Occipital lobe (tissue), 2 donors: Measurements from ENCODE around the gene ZNF331. TPM values are rescaled to one million over a fixed set of nuclear protein-coding genes. Genes with fewer than 3 reads are reported as not detected.

Experiments
- DNase-seq: peaks from one replicate; lab custom pipeline; 2025; lab: John Stamatoyannopoulos, UW
- total RNA-seq: library from RNA; depleted of rRNA; stranded (reverse); fragments of >200 nt; gene quantifications from one replicate; pipeline ENCODE4 v1.2.3, GENCODE V29; 2014

Gene ZNF331
- total RNA-seq, 1 donor from 2014 or later: 18.2 TPM

GRCh38 chr19:53520547-53521372 is 17.2 kb upstream of the ZNF331 start:
- peak; percentile 96 for DNase-seq

DNA sequence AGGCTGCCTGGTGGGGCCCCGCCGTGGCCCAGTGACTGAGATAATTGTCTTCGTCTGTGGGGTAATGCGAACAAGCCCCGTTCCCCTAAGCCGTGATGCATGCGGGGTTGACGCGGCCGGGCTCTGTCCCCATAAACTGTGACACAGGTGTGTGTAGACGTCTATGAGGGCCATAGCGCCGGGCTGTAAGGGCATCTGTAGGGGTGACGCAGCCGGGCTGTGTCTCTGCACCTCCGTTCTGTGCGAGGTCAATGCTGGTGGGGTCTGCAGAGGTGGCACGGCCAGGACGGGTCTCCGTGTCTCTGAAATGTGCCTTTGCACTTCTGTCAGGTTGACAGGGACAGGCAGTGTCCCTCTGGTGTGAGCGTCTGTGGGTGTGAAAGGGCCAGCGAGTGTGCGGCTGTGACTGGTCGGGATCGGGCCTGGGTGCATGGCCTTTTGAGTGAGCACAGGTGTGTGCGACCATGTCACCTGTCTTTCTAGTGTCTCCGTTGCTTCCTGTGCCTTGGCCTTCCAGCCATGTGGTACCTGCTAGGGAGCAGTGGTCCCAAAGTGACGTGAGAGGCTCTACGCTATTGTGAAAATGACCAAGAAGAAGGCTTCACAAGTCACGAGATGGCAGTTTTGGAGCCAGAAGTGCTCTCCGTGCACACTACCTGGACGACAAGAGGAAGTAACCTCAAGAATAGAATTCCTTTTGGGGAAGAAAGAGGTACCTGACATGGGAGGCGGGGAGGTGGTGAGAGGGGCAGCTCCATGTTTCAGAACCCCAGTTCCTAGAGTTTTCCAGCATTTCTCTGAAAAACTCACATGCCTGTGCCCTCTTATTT is 16.4 kb upstream of the ZNF331 start:
- DNase-seq: no peak

GRCh38 chr19:53525922-53526321 is 12.0 kb upstream of the ZNF331 start:
- DNase-seq: no peak

GRCh38 chr19:53530622-53531021 is 7.3 kb upstream of the ZNF331 start:
- no peak for DNase-seq

DNA sequence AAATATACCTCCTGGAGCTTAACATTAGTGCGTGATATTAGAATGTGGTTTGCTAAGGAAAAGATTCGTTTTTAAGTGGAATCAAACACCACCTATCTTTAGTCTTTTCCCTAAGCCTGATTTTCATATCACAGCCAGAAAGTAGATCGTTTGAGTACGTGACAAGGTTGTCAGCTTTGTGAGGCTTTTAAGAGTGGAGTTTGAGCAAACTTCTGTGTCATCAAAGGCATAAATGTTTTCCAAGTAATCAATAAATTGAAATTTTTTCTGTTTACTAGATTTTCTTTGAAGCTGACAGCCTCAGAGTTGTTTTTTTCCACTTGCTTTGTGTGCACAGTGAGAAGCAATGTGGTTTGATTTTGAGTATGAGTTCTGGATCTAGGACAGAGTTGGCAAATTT is 6.5 kb upstream of the ZNF331 start:
- DNase-seq: no peak

DNA sequence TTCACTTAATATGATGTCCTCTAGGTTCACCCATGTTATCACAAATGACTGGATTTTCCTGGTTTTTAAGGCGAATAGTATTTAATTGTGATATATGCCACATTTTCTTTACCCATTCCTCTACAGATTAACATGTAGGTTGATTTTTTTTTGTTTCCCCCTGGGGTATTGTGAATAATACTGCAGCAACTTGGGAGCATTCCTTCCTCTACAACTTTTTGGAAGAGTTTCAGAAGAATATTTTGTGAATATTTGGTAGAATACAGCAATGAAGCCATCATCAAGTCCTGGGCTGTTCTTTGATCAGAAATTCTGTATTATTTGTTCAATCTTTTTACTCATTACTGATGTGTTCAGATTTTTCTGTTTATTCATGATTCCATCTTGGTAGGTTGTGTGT is 5.6 kb upstream of the ZNF331 start:
- no peak for DNase-seq

DNA sequence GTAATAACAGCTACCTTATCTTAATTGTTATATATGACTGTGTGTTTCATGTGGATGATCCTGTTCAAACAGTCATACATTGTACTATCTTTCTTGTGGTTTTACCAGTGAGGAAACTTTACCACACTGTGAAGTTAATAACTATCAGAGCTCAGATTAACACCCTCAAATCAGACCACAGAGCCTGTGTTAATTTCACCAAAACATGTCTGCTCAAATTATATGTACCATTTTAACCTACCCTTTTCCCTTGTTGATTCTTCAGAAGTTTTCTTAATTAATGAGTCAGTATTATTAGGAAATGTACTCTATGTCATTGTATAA is 1.8 kb upstream of the ZNF331 start:
- DNase-seq: no peak

- no peak for DNase-seq
Observed at GRCh38 chr19:53537121-53537520, 824 bp upstream of the ZNF331 start.

- no peak for DNase-seq
Observed at GRCh38 chr19:53538378-53539109, 599 bp downstream of the ZNF331 start.

DNA sequence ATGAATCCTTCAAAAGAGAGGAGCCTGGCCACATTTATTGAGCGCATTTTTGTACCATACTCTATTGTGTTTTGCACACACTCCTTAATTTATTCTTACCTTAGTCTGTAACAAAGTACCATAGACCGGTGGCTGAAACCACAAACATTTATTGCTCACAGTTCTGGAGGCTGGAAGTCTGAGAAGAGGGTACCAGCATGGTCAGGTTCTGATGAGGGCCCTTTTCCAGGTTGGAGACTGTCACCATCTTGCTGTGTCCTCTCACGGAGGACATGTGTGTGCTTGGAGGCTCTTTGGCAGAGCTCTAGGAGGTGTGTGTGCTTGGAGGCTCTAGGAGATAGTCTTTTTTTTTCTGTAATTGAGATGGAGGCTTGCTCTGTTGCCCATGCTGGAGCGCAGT is 2.1 kb downstream of the ZNF331 start:
- no peak for DNase-seq

GRCh38 chr19:53541971-53542370 is 4.0 kb downstream of the ZNF331 start:
- DNase-seq: no peak

GRCh38 chr19:53545271-53546065 is 7.5 kb downstream of the ZNF331 start:
- DNase-seq: no peak

DNA sequence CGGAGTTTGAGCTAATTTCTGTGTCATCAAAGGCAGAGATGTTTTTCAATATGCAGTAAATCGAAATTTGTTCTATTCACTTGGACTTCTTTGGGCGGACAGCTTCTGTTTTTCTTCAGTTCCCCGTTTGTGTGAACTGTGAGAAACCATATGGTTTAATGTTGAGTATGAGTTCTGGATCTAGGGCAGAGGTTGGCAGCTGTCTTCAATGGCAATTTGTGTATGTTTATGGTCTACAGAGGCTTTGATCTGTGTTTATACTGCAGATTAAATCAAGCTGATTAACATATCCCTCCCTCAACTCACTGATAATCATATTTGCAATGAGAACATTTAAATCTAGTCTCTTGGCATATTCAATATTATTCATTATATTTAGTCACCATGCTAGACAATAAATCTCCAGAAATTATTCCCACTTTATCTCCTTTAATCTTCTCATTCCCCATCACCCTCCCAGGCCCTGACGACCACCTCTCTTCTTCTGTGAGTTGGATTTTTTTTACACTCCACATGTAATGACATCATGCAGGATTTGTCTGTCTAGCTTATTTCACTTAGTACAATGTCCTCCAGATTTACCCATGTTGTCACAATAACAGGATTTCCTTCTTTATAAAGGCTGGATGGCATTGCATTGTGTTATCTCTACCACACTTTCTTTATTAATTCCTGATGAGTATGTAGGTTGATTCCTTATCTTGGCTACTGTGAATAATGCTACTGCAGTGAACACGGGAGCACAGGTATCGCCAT is 9.0 kb downstream of the ZNF331 start:
- DNase-seq: no peak

DNA sequence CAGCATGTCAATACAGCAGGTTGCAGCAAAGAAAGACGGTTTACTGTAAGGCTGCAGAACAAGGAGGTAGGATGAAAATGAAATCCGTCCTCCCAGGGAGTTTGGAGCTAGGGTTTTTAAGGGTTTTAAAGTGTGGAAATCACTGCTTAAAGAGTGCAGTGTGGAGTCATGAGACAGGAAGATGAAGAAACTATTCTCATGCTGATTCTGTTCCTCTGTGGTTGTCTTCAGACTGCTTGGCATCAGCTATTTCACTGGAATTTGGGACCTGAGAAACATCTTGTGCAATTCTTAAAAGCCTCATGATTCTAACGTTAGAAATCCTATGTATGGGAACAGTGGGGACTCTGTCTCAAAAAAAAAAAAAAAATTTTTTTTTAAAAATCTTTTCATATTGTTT is 11.4 kb downstream of the ZNF331 start:
- DNase-seq: no peak

DNA sequence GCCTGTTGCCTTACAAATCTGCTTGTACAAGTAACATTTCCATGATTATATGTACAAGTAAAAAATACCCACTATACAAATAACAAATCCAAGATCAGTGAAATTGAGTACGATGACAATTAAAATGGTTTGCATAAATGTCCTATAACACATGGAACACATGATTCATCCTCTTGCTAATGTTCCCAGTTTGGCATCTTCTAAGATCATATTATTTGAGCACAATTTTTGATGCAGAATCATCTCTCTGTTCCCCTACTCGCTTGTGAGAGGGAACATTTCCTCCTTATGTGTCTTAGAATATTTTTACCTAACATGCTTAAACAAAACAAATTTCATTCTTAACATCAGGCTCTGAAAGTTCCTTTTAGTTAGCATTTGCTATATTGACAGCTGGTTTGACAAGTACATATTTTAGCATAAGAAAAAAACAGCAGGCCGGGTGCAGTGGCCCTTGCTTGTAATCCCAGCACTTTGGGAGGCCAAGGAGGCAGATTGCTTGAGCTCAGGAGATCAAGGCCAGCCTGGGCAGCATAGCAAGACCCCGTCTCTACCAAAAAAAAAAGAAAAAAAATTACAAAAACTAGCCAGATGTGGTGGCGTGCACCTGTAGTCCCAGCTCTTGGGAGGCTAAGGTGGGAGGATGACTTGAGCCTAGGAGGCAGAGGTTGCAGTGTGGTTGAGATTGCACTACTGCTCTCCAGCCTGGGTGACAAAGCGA is 14.2 kb downstream of the ZNF331 start:
- DNase-seq: no peak

GRCh38 chr19:53553156-53553555 is 15.2 kb downstream of the ZNF331 start:
- DNase-seq: no peak

DNA sequence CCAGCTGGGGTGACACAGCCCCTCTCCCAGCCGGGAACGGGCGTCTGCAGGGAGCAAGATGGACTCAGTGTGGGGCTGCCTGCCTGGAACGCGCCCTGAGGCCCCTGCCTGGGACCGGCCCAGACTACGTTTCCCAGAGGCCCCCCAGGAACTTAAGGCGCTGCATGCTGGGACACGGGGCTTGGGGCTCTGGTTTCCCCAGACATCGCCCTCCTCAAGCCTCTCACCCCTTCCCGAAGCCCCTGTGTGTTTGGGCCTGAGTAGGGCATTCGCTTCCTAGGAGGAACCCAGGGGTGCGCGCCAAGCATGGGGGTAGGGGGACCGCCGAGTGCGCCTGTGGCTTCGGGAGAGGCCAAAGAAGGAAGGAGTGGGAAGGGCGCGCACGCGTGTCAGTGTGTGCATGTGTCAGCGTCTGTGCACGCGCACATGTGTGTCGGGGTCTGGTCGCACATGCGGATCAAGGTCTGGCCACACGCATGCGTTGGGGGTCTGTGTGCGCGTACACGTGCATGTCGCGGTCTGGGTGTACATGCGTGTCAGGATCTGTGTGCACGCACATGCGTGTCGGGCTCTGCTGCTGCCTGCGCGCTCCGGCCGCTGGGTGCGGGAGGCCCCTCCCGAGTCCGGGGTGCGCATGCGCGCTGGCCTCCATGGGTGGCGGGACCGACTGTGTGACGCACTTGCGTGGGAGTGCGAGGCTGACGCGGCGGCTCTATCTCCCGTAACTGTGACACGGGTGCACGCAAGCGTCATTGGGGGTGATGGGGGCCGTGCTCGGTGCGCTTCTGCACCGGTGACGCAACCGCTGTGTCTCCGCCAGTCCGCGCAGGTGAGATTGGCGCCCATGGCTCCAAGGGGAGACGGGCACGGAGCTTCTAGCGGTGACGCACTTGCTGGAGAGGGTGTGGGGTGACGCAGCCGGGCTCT is 16.2 kb downstream of the ZNF331 start:
- peak; percentile 78 for DNase-seq

- DNase-seq: no peak
Observed at GRCh38 chr19:53554804-53555203, 16.9 kb downstream of the ZNF331 start.

DNA sequence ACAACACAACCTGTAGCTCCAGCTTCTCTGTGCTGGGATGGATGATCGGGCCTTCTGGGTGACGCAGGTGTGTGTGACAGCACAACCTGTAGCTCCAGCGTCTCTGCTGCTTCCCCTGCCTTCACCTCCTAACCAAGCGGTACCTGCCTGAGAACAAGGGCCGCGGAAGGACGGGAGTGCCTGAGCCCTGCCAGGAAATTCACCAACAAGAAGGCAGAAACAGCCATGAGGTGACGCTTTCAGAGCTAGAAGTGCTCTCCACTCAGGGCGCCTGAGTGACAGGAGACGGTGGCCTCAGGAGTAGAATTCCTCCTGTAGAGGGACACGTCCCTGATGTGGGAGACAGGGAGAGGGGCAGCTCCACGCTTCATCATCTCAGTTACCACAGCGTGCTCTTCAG is 17.4 kb downstream of the ZNF331 start:
- no peak for DNase-seq
